Jurkat, Clone E6-1 (cell line): Measurements from ENCODE around the gene SLC12A1.

Experiments used
- DNase-seq: peaks from one replicate; pipeline ENCODE4 v3.0.0-alpha.2; 2011; ENCODE audit warnings: low read depth, low spot score
- H3K4me3 ChIP-seq: 2 replicates; pipeline ENCODE4 v1.5.1; 2011; ENCODE audit warnings: mild to moderate bottlenecking, low read length, control low read depth, moderate library complexity

SLC12A1 gene

GRCh38 chr15:48233246-48233645 is 27.1 kb downstream of the SLC12A1 start:
- no peak for DNase-seq

GRCh38 chr15:48239334-48239733 is 33.2 kb downstream of the SLC12A1 start:
- no peak overlapping the region for H3K4me3 ChIP-seq
- no peak for DNase-seq

More at GRCh38 chr15:48233246-48233645, 27.1 kb downstream of the SLC12A1 start:
- no peak overlapping the region for H3K4me3 ChIP-seq

- no peak overlapping the region for H3K4me3 ChIP-seq
- no peak for DNase-seq
These were observed 35.9 kb downstream of the SLC12A1 start for GRCh38 chr15:48242015-48242414.

GRCh38 chr15:48242535-48242934 is 36.4 kb downstream of the SLC12A1 start:
- no peak for DNase-seq
- no peak overlapping the region for H3K4me3 ChIP-seq

GRCh38 chr15:48244921-48245320 is 38.8 kb downstream of the SLC12A1 start:
- DNase-seq, result no peak
- H3K4me3 ChIP-seq, result no peak overlapping the region

GRCh38 chr15:48248414-48248813 is 42.3 kb downstream of the SLC12A1 start:
- DNase-seq, result no peak
- no peak overlapping the region for H3K4me3 ChIP-seq

- DNase-seq, result peak; percentile 67
These were observed 44.6 kb downstream of the SLC12A1 start for GRCh38 chr15:48250640-48251076.

GRCh38 chr15:48253172-48253571 is 47.1 kb downstream of the SLC12A1 start:
- H3K4me3 ChIP-seq, result no peak overlapping the region
- DNase-seq, result peak; percentile 10

More at GRCh38 chr15:48250640-48251076, 44.6 kb downstream of the SLC12A1 start:
- no peak overlapping the region for H3K4me3 ChIP-seq

- no peak for DNase-seq
These were observed 59.0 kb downstream of the SLC12A1 start for GRCh38 chr15:48265135-48265534.

GRCh38 chr15:48266024-48266689 is 60.1 kb downstream of the SLC12A1 start:
- DNase-seq, result peak; percentile 69
- H3K4me3 ChIP-seq, result no peak overlapping the region

More at GRCh38 chr15:48265135-48265534, 59.0 kb downstream of the SLC12A1 start:
- no peak overlapping the region for H3K4me3 ChIP-seq

GRCh38 chr15:48267766-48268165 is 61.7 kb downstream of the SLC12A1 start:
- H3K4me3 ChIP-seq, result no peak overlapping the region
- no peak for DNase-seq

- DNase-seq, result no peak
- no peak overlapping the region for H3K4me3 ChIP-seq
These were observed 66.9 kb downstream of the SLC12A1 start for GRCh38 chr15:48273049-48273448.

- no peak for DNase-seq
These were observed 72.6 kb downstream of the SLC12A1 start for GRCh38 chr15:48278666-48279065.

GRCh38 chr15:48279608-48280007 is 73.5 kb downstream of the SLC12A1 start:
- H3K4me3 ChIP-seq, result no peak overlapping the region
- DNase-seq, result no peak

More at GRCh38 chr15:48278666-48279065, 72.6 kb downstream of the SLC12A1 start:
- H3K4me3 ChIP-seq, result no peak overlapping the region

GRCh38 chr15:48281674-48282073 is 75.6 kb downstream of the SLC12A1 start:
- no peak overlapping the region for H3K4me3 ChIP-seq
- no peak for DNase-seq

- no peak for DNase-seq
- H3K4me3 ChIP-seq, result no peak overlapping the region
These were observed 76.1 kb downstream of the SLC12A1 start for GRCh38 chr15:48282216-48282615.

GRCh38 chr15:48283396-48284145 is 77.5 kb downstream of the SLC12A1 start:
- DNase-seq, result no peak

GRCh38 chr15:48285329-48286214 is 79.5 kb downstream of the SLC12A1 start:
- DNase-seq, result peak; percentile 67
- H3K4me3 ChIP-seq, result no peak overlapping the region

More at GRCh38 chr15:48283396-48284145, 77.5 kb downstream of the SLC12A1 start:
- no peak overlapping the region for H3K4me3 ChIP-seq

- no peak overlapping the region for H3K4me3 ChIP-seq
- no peak for DNase-seq
These were observed 83.5 kb downstream of the SLC12A1 start for GRCh38 chr15:48289628-48290027.
